ENCODE data around the gene LMTK3.
"Not testable (repeated sequence)": the region's sequence is repeated elsewhere in the genome, so short reads cannot be mapped to it uniquely, and the experiment has no call there.

Gene LMTK3

GRCh38 chr19:48487544-48487943 lies 24.1 kb downstream of the LMTK3 start:
- no peak for DNase-seq

GRCh38 chr19:48486706-48487105 lies 24.9 kb downstream of the LMTK3 start:
- DNase-seq, result not testable (repeated sequence)

GRCh38 chr19:48484931-48485612 lies 26.6 kb downstream of the LMTK3 start:
- peak; percentile 71 for DNase-seq

GRCh38 chr19:48484247-48484893 lies 27.3 kb downstream of the LMTK3 start:
- no peak for DNase-seq

GRCh38 chr19:48483301-48483700 lies 28.3 kb downstream of the LMTK3 start:
- no peak for DNase-seq

- no peak for DNase-seq
Observed at GRCh38 chr19:48481846-48482639, 29.6 kb downstream of the LMTK3 start.

- DNase-seq, result peak; percentile 76
Observed at GRCh38 chr19:48480558-48481500, 30.8 kb downstream of the LMTK3 start.

- DNase-seq, result peak; percentile 78
Observed at GRCh38 chr19:48480183-48480557, 31.5 kb downstream of the LMTK3 start.

- no peak for DNase-seq
Observed at GRCh38 chr19:48479686-48480085, 31.9 kb downstream of the LMTK3 start.

GRCh38 chr19:48478339-48479256 lies 33.0 kb downstream of the LMTK3 start:
- no peak for DNase-seq

- DNase-seq, result no peak
Observed at GRCh38 chr19:48477698-48478338, 33.8 kb downstream of the LMTK3 start.

GRCh38 chr19:48477067-48477685 lies 34.5 kb downstream of the LMTK3 start:
- no peak for DNase-seq

GRCh38 chr19:48476176-48476575 lies 35.5 kb downstream of the LMTK3 start:
- DNase-seq, result no peak

GRCh38 chr19:48475369-48476068 lies 36.1 kb downstream of the LMTK3 start:
- no peak for DNase-seq

- DNase-seq, result no peak
Observed at GRCh38 chr19:48474084-48474592, 37.5 kb downstream of the LMTK3 start.

GRCh38 chr19:48473161-48473966 lies 38.3 kb downstream of the LMTK3 start:
- DNase-seq, result no peak

GRCh38 chr19:48471836-48472235 lies 39.8 kb downstream of the LMTK3 start:
- DNase-seq, result no peak

GRCh38 chr19:48470856-48471255 lies 40.8 kb downstream of the LMTK3 start:
- no peak for DNase-seq
